Skin epidermis (tissue), 12 donors: ENCODE results near the gene MOGAT3.
A peak's percentile ranks its signal among the peaks of the same experiment; 100 is the strongest.

Source experiments
- H3K27ac ChIP-seq, 21 experiments: fragments of 200-600 bp; sonication (generic) in 11 of 21; one replicate each; pipeline ENCODE4 v1.5.0; 2020; ENCODE audit warnings: mild to moderate bottlenecking in 3 of 21, inconsistent platforms in 2 of 21, moderate library complexity in 2 of 21
- H3K4me3 ChIP-seq, 7 experiments: fragments of 200-600 bp; sonication (generic) in 2 of 7; one replicate each; pipeline ENCODE4 v1.5.0; 2020; ENCODE audit warnings: inconsistent platforms in 2 of 7, mild to moderate bottlenecking in 2 of 7, moderate library complexity in 1 of 7

Gene MOGAT3

DNA sequence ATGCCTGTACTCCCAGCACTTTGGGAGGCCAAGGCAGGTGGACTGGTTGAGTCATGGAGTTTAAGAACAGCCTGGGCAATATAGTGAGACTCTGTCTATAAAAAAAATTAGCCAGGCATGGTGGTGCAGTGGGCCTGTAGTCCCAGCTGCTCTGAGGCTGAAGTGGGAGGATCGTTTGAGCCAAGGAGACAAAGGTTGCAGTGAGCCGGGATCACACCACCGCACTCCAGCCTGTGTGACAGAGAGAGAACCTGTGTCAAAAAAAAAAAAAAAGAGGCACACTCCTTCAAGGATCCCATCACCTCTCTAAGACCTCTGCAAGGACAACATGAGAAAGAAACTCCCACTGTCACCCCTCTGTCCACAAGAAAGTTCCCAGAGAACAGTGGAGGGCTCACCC is 25.2 kb downstream of the MOGAT3 start:
- Histone ChIP-seq H3K4me3 (no peak overlapping the region), H3K27ac (no peak overlapping the region)

DNA sequence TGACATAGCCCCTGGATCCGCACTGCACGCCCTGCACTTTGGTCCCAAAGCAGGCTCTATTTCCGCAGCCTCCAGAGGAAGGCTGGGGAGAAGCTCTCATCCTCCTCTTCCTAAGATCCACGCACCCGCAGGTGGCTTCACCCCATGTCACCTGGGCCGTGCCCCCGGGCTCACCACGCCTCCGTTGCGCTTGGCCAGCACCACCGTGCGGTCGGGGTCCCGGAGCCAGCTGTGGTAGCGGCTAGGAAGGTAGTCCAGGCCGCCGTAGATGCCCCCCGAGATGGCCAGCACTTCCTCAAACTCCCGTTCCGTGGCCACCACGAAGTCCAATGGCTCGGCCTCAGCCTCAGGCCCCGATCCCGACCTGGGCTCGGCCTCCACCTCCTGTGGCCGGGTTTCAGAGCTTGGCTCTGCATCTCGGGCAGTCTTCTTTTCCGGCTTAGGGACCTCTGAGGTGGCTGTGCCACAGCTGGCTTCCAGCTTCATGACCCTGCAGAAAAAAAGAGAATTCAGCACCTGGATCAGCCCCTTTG is 26.4 kb downstream of the MOGAT3 start:
- no peak overlapping the region for H3K4me3 ChIP-seq
- H3K27ac ChIP-seq = no peak overlapping the region

DNA sequence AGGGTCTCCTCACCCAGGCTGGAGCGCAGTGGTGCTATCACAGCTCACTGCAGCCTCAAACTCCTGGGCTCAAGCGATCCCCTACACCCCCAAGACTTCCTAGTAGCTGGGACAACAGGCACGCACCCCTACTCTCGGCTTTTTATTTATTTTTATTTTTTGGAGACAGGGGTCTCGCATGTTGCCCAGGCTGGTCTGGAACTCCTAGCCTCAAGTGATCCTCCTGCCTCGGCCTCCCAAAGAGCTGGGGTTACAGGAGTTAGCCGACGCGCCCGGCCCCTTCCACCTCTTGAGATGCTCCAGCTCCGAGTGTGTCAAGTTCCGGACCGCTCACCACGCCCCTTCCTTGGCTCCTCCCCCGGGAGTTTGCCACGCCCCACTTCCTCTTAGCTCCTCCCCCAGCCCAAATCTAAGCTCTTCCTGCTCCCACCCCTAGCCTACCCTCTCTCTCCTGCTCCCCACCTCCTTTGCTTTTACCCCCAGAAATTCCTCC is 27.0 kb downstream of the MOGAT3 start:
- Histone ChIP-seq H3K4me3 (no peak overlapping the region), H3K27ac (no peak overlapping the region)

DNA sequence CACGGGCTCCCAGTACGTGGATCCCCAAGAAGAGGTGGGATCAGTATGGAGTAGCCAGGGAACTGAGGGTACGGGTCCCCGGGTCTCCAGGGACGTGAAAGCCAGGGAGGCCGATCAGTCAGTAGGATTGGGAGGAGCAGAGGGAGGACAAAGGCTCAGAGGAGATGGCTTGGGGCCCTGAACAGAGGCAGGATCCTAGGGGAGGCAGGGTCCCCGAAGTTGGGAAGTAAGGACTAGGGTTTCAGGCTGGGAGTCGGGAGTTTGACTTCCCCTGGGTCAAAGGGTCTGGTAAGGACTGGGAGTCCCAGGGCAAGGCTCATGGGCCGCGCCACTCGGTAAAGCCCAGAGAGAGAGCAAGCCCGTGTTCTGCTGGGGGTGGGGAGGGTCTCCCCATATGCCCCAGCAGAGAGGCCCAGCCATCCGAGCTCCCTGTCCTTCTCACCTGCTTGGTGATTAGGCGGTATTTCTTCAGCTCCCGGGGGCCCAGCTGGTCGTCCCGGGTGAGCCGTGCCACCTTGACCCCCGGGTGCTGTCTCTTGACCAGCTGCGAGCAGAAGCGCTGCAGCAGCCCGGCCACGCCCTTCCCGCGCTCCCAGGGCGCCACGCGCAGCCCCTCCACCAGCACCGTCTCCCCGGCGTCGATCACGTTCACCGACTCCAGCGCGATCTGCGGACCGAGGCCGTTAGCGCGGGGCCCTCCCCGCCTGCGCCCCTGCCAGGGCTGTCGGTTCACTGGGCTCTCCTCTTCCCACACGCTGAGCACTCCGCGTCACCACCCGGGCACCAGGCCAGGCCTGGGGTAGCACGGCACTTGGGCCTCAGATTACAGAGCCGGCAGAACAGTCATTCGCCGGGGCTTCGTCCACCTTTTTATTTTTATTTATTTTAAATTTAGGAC is 27.7 kb downstream of the MOGAT3 start:
- H3K4me3 ChIP-seq = no peak overlapping the region
- H3K27ac ChIP-seq = no peak overlapping the region

DNA sequence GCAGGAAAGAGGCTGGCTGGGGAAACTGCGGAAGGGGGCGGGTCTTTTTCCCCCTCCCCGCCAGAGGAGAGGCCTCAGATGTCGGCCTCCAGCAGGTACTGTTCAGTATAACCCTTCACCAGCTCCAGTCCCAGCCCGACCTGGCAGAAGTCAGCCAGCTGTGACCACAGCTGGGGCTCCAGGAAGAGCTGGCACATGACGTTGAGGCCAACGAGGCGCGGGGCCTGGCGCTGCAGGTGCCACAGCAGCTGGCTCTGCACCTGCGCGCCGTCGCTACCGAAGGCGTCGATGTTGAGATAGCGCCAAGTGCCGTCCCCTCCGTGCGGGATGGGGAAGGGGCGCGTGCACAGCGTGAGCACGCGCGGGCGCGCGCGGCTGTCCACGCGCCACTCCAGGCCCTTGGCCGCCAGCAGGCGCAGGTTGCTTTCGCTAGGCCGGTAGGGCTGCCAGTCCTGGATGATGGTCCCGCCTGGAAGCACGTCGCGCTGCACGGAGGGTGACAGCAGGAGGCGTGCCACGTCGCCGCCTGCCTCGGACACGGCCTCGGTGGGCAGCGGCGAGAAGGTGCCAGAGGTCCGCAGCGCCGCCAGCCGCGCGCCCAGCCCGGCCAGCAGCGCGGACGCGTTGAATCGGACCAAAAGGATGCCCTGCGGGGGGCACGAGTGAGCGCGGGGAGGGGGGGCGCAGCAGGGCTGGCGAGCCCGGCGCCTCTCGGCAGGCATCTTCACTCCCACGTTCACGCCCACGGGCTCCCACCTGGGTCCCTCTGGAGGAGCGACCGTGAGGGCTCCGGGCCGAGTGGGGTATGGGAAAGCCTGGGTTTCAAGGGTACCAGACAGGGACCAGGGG is 28.6 kb downstream of the MOGAT3 start:
- no peak overlapping the region for H3K27ac ChIP-seq
- H3K4me3 ChIP-seq = no peak overlapping the region

DNA sequence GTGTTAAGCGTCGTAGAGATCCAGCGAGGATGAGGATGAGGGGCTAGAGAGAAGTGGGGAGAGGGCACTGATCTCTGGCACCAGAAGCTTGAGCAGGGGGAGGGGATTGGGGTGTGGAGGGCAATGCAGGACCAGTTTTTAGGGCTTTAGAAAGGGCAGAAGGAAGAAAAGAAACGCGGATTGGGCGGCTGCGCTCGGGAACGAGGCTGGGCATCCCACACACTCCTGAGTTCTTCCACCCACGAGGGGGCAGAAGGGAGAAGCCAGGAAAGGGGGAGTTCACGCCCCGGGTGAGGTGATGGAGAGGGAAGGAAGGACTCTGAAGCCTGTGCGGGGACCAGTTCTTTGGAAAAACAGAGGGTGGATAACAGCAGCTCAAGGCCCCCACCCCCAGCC is 29.4 kb downstream of the MOGAT3 start:
- Histone ChIP-seq H3K4me3 (no peak overlapping the region), H3K27ac (no peak overlapping the region)

DNA sequence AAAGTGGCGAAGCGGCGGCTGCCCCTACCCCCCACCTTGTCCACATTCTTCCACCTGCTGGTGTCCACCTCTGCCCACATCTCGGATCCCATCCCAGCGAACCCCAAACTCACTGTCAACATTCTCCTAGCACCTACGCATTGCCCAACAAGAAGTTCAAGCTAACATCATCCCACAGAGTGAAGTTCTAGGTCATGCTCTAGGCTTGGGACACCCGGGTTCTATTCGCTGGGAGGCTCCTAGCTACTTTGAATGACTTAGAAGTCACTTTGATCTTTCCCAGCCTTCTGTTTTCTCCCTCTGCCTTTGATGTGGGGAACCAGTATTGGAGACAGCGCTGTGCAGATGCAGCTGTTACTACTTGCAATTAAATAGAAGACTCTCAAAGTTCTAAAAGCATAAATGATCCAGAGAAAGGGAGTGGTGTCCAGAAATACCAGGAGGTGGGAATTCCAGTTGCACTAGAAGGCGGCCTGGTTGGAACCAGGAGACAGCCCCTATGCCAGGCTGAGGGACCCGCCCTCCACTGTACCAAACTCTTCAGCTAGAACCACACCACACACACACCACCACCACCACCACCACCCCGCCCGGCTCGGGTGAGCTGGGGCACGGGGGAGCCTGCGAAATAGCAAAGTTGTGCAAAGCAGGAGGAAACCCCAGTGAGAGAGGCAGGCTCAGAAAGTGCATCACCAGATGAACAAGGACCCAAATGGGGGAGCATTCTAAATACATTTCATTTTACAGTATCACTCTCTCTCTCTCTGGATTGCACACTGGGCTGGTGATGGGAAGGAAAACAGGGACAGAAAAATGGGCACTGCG is 30.0 kb downstream of the MOGAT3 start:
- Histone ChIP-seq H3K4me3 (no peak overlapping the region), H3K27ac (no peak overlapping the region)

DNA sequence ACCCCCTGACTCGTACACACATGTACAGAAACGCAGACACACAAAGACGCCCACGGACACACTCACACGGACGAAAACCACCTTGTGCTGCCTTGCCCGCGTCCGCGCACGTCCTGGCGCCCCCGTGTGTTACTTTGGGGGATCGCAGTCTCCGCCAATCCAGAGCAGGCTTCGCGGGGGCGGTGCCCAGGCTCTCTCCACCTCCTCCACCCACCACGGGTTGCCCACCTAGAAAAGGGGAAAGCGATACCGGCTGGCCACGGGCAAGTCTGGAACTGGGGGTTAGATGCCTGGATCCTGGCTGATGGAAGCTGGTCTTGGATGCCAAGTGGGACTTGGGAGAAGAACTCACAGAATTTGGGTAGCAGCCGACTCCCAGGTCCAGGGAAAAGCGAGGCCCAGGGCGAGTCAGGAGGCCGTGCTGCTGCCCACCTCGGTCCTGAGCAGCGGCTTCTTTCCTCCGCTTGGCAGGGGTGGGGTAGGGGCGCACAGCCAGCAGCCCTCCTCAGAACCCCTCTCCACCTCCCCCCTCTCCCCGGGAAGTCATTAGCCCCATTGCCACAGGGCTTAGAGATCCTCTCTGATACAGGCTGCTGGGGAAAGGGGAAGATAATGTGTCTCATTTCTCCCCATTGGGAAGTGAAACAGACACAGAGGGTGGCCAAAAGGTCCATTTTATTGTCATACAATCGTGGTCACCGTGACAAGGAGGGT is 30.8 kb downstream of the MOGAT3 start:
- Histone ChIP-seq H3K4me3 (no peak overlapping the region), H3K27ac (no peak overlapping the region)

DNA sequence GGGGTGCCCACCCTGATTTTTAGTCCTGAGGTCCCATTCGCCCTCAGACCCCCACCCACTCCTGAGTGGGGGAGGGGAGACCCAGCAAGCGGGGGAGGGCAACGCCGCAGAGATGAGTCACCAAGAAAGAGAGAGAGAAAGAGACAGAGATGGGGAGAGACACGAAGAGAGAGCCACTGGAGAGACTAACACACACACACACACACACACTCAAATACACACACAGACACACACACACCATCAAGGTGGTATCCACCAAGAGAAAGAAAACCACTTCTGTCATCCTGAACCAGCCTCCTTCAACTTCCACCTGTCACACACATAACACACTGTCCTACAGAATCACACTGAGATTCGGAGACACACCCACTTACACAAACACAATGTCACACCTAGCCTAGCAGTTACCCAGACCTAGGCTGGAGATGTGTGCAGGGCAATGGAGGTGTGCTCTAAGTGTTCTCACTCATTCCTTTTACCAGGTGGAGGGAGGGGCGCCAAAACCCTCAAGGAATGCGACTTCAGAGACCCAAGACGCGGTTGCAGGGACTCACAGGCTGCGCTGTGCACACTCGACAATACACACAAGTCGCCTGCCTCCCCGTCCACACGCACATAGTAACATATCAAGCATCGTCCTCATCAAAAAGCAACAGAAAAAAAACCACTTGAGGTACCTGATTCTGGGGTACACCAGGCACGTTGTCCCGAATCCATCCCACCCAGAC is 31.6 kb downstream of the MOGAT3 start:
- H3K4me3 ChIP-seq = no peak overlapping the region
- no peak overlapping the region for H3K27ac ChIP-seq

DNA sequence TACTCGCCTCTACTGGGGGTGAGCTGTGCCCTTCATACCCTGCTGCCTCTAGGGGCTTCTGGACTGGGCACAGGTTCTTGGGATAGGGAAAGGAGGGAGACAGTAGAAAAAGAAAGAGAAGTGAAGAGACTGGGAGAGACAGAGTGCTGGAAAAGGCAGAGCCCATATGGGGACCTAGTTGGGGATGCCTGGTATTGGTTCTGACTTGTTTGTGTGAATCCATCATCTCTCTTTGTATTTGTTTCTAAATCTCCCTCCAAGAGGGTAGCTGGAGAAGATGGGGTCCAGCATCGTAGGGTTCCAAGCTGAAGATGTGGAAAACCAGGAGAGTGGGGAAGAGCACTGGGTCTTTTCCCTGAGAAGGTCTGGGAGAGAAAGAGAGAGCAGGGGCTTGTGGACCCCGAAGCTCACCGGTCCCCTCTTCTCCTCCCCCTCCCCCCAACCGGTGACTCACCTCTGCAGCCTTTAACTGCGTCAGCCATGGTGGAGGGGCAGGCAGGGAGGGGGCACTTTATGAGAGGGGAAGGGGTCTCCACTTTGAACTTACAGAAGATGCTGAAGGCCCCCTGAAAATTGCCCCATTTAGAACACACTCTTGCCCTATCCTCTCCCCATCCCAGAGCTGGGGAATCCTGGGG is 32.3 kb downstream of the MOGAT3 start:
- H3K4me3 ChIP-seq = no peak overlapping the region
- no peak overlapping the region for H3K27ac ChIP-seq

DNA sequence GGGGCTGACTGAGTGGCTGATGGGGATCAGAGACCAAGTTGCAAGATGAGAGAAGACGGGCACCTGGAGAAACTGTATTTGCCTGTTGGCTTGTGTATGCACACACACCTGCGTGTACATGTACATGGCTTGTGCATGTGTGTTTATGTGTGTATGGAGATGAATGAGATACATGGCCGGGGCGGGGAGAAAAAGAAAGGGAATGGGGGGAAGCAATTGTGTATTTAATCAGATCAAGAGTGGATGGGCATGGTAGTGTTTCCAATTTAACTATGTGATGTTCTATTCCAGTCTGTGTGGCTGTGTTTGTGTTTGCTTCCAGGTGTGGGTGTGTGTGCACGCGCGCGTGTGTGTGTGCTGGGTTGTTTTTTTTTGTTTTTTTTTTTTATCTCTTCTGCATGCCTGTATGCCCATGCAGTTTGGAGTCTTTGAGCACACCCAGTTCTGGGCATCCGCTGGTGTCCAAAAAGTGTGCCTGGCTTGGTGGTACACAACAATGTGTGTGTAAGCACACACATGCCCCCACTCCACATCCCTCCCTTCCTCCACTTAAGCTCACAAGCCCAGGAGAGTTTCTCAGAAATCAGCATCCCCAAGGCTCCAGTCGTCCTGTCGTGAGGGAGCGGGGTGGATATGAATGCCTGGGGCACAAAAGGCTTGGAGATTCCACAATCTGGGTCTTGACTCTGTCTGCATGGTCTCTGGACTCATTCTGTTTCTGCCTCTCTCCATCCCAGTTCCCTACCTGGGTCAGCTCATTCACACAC is 33.0 kb downstream of the MOGAT3 start:
- Histone ChIP-seq H3K4me3 (no peak overlapping the region), H3K27ac (no peak overlapping the region)

DNA sequence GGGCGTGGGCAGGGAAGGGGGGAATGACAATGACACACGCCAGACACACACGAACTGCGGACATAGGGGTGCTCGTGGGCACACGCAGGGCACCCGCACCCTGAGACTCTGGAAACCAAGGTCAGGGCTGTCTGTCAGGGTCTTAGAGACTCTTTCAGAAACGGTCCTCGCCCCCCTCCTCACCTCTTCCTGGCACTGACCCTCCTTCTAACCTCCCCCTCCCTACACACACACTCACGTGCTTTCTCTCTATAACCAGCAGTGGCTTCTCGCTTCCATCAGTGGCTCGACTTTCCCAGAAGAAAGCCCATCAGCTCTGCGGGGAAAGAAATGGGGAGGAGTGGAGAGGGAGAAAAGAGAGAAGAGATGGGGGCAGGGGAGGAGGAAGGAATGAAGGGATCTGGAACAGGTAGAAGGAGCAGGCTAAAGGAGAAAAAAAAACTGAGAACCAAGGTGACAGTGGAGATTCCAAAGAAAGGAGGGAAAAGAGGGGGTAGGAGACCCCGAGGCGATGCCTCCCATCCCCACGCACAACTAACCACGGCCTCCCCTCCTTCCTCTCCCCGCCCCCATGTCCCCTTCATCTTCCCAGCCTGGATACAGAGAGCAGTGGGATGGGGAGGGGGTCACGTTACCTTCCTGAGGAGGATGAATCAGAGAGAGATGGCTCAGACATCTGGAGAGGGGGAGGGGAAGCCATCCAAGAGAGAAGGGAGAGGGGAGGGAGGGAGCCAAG is 33.8 kb downstream of the MOGAT3 start:
- H3K27ac ChIP-seq = no peak overlapping the region
- H3K4me3 ChIP-seq = no peak overlapping the region

DNA sequence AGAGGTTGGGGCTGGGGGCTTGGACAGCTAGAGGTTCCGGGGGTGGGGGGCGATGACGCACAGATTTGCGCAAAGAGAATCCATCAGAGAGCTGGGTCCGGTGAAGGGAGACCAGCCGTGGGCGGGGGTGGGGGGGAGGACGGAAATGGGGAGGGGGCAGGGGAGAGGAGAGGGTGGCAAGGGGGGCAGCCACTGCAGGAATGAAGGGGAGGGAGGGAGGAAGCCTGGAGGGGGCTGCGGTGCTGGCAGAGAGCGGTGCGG is 34.3 kb downstream of the MOGAT3 start:
- Histone ChIP-seq H3K4me3 (no peak overlapping the region), H3K27ac (no peak overlapping the region)

DNA sequence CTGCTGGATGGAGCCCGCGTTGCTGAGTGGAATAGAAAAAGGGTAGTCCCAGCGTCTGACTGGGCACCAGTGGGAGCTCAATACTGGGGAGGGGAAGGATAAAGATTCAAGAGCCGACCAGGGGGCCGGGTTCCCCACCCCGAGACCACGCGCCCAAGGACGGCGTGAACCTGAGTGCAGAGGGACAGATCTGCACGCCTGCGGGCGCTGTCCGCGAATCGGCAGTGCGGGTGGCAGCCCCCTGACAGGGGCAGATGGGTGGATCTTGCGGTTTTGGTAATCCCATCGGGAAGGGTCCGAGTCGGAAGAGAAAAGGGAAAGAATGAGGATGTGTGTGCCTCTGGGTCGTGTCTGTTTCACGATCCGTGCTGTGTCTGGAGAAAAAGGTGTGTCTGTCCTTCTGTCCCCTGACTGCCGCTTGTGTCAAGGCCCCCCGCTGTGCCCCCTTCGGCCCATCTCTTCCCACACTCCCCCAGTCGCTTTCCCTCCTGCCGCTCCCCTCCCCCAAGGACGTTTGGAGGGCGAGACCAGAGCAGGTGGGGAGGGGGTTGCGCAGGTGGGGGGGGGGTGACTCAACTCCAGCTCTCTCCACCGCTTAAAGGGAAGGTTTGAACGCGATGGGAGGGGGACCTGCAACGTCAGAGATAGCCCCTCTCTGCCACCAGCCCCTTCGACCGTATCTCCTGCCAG is 34.7 kb downstream of the MOGAT3 start:
- no peak overlapping the region for H3K27ac ChIP-seq
- H3K4me3 ChIP-seq = peak overlapping the region in 3 of 7 experiments; percentile 10 to 15 (median 12)

DNA sequence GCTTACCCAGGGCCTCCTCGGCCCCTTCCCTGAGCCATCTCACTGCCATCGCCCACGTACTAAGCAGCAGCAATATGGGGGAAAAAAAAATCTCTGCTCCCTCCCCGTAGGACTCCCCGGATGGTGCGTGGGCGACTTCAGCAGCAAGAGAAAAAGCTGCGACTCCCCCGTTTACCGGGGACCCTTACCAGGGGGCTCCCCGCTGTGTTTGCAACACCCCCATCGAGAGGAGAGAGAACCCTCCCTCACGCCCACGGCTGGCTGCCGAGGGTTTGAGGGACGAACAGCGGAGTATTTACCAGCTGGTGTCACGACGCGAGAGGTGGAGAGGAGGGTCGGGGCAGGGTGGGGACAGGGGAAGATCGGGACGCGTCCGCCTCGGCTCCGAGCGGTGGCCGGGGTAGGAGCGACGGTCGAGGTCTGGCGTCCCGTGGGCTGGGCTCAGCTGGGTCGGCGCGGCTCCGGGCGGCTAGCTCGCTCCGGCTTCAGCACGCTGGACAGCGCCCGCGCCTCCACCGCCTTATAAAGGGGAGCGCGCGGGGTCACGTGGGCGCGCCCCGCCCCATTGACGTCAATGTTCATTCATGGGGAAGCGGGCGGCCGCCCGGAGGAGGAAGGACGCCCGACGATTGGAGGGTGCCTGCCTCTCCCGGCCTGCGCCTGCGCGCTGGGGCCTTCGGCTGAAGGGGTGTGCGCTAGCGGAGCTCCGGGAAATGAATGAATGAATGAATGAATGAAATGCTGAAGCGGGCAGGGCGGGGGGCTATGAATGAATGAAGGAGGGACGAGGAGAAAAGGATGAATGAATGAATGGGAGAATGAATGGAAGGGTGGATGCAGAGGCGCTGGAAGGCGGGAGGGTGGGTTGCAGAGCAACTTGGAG is 35.5 kb downstream of the MOGAT3 start, which contains the start of gene VGF:
TSS of gene VGF (minus strand) at position 495 of the 883 bp plus-strand sequence. CDS start 726 bp downstream, outside the sequence.
- H3K4me3 ChIP-seq = peak within 1 kb of the TSS in 3 of 7 experiments; percentile 10 to 15 (median 12)

More for the DNA sequence above, 35.5 kb downstream of the MOGAT3 start, which contains the start of gene VGF:
- H3K27ac ChIP-seq = no peak within 1 kb of the TSS
